ENCODE measurements around the gene SPATA25.
"Not testable (repeated sequence)": the region's sequence is repeated elsewhere in the genome, so short reads cannot be mapped to it uniquely, and the experiment has no call there.

Gene SPATA25

GRCh38 chr20:45912344-45912682 lies 24.9 kb upstream of the SPATA25 start:
- no peak for DNase-seq

- DNase-seq, result peak; percentile 40
Measured at GRCh38 chr20:45911486-45912343, 24.3 kb upstream of the SPATA25 start, which contains the start of gene PLTP. Gene PLTP, minus strand, starts transcription at chr20:45912155. Its CDS starts 703 bp downstream, at chr20:45911452.

GRCh38 chr20:45910670-45911485 lies 23.5 kb upstream of the SPATA25 start:
- DNase-seq, result peak; percentile 89

GRCh38 chr20:45909817-45910669 lies 22.6 kb upstream of the SPATA25 start:
- no peak for DNase-seq

- no peak for DNase-seq
Measured at GRCh38 chr20:45909336-45909808, 21.9 kb upstream of the SPATA25 start.

GRCh38 chr20:45908084-45908483 lies 20.7 kb upstream of the SPATA25 start:
- DNase-seq, result no peak

- no peak for DNase-seq
Measured at GRCh38 chr20:45907219-45907948, 20.0 kb upstream of the SPATA25 start.

- no peak for DNase-seq
Measured at GRCh38 chr20:45905505-45906079, 18.2 kb upstream of the SPATA25 start.

GRCh38 chr20:45904583-45905504 lies 17.4 kb upstream of the SPATA25 start:
- no peak for DNase-seq

GRCh38 chr20:45902199-45902701 lies 14.8 kb upstream of the SPATA25 start:
- DNase-seq, result no peak

- not testable (repeated sequence) for DNase-seq
Measured at GRCh38 chr20:45901332-45901731, 13.9 kb upstream of the SPATA25 start.

- no peak for DNase-seq
Measured at GRCh38 chr20:45899046-45899835, 11.8 kb upstream of the SPATA25 start.

GRCh38 chr20:45898285-45898684 lies 10.9 kb upstream of the SPATA25 start:
- DNase-seq, result no peak

- no peak for DNase-seq
Measured at GRCh38 chr20:45897692-45898091, 10.3 kb upstream of the SPATA25 start.

GRCh38 chr20:45897289-45897688 lies 9.9 kb upstream of the SPATA25 start:
- no peak for DNase-seq

GRCh38 chr20:45896641-45897161 lies 9.3 kb upstream of the SPATA25 start:
- no peak for DNase-seq

- DNase-seq, result no peak
Measured at GRCh38 chr20:45894797-45895196, 7.4 kb upstream of the SPATA25 start.

GRCh38 chr20:45893831-45894230 lies 6.4 kb upstream of the SPATA25 start:
- no peak for DNase-seq

- DNase-seq, result peak; percentile 46
Measured at GRCh38 chr20:45892828-45893500, 5.5 kb upstream of the SPATA25 start.

Measured in CD4-positive, alpha-beta T cell treated with Interleukin-17A for 4 hours (primary cell).